ENCODE measurements around the gene LSM14A.

LSM14A gene

DNA sequence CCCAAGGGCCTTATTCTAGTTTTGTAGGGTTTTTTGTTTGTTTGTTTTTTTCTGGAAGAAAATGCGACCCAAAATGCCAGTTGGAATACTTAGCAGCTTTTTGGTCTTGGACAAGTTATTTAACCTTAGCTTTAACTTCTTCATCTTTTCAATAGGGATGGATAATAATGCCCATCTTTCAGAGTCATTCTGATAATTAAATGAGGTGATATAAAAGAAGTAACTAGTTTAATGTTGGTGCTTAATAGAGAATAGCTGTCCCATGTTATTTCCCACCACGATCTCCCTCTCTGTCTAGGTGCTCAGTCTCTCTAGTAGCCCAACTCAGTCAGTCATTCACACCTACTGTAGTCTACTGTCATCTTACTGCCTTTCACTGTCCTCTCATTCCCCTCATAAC, 8.0 kb downstream of the LSM14A start:
- Histone ChIP-seq H3K4me3 (ENCODE audit: low read depth, low read length) (no peak overlapping the region), H3K9me3 (ENCODE audit: control insufficient read depth, insufficient read depth, low read length) (no peaks in the 10 kb centered on the region), H3K27ac (ENCODE audit: low read depth, low read length) (no peak overlapping the region), H3K4me1 (ENCODE audit: control insufficient read depth, insufficient read depth, low read length) (peaks cover 27% of the 10 kb centered on the region), H3K9ac (ENCODE audit: low read depth, low read length) (no peak overlapping the region), H3K27me3 (ENCODE audit: control insufficient read depth, insufficient read depth, low read length) (no peaks in the 10 kb centered on the region), H3K36me3 (ENCODE audit: control insufficient read depth, insufficient read depth, low read length) (peaks cover 23% of the 10 kb centered on the region)

DNA sequence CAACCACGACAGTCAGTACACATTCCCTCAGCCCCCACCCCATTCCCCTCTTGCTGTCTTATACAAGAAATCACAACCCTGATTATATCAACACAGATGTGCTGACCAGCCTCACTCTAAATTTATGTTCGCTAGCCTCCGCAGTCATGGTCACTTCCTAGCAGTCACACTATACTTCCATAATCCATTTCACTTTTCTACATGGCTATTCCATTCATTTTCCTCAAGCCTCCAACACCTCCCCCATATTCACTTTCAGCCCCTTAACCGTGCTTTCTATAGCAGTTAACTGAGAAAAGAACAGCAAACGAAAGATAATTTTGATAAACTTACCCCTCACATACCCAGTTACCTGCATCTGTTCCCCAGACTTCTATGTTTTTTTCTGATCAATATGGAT, 8.4 kb downstream of the LSM14A start:
- H3K9ac ChIP-seq (ENCODE audit: low read depth, low read length) = no peak overlapping the region
- H3K9me3 ChIP-seq (ENCODE audit: control insufficient read depth, insufficient read depth, low read length) = no peaks in the 10 kb centered on the region
- H3K27me3 ChIP-seq (ENCODE audit: control insufficient read depth, insufficient read depth, low read length) = no peaks in the 10 kb centered on the region
- no peak overlapping the region for H3K27ac ChIP-seq (ENCODE audit: low read depth, low read length)
- peaks cover 20% of the 10 kb centered on the region for H3K36me3 ChIP-seq (ENCODE audit: control insufficient read depth, insufficient read depth, low read length)
- H3K4me1 ChIP-seq (ENCODE audit: control insufficient read depth, insufficient read depth, low read length) = peaks cover 30% of the 10 kb centered on the region
- no peak overlapping the region for H3K4me3 ChIP-seq (ENCODE audit: low read depth, low read length)

DNA sequence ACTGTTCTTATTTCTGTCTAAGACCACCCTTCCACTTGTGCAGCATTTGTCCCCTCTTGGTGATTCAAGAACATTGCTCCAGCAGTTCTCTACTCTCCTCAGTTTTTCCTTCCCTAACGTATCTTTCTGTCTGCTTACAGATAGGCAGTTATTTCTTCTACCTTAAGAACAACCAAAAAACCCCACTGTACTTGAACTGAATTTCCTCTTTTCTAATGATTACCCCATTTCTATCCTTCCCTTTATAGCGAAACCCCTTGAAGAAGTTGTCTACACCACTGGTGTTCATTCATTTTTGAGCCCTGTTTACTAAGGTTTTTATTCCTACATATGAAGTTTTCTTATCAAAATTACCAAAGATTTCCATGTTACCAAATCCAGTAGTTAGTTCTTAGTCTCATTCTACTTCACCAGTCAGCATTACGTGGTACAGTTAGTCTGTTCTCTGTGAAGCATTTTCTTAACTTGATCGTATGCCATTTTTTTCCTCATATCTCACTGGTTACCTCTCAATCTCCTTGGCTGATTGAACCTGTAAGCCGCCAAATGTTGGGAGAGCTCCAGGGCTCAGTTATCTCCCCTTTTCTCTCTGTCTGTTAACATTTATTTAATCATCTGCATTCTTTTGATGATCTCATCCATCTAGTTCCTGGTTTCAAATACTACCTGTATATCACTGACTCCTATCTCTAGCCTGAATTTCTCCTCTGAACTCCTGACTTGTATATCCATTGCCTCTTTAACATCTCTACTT, 9.0 kb downstream of the LSM14A start:
- Histone ChIP-seq H3K27me3 (ENCODE audit: control insufficient read depth, insufficient read depth, low read length) (no peaks in the 10 kb centered on the region), H3K27ac (ENCODE audit: low read depth, low read length) (no peak overlapping the region), H3K36me3 (ENCODE audit: control insufficient read depth, insufficient read depth, low read length) (peaks cover 20% of the 10 kb centered on the region), H3K9ac (ENCODE audit: low read depth, low read length) (no peak overlapping the region), H3K9me3 (ENCODE audit: control insufficient read depth, insufficient read depth, low read length) (no peaks in the 10 kb centered on the region), H3K4me3 (ENCODE audit: low read depth, low read length) (no peak overlapping the region), H3K4me1 (ENCODE audit: control insufficient read depth, insufficient read depth, low read length) (peaks cover 29% of the 10 kb centered on the region)

- Histone ChIP-seq H3K36me3 (ENCODE audit: control insufficient read depth, insufficient read depth, low read length) (peaks cover 13% of the 10 kb centered on the region), H3K27me3 (ENCODE audit: control insufficient read depth, insufficient read depth, low read length) (no peaks in the 10 kb centered on the region), H3K4me1 (ENCODE audit: control insufficient read depth, insufficient read depth, low read length) (peaks cover 23% of the 10 kb centered on the region), H3K9me3 (ENCODE audit: control insufficient read depth, insufficient read depth, low read length) (no peaks in the 10 kb centered on the region), H3K27ac (ENCODE audit: low read depth, low read length) (no peak overlapping the region), H3K4me3 (ENCODE audit: low read depth, low read length) (no peak overlapping the region), H3K9ac (ENCODE audit: low read depth, low read length) (no peak overlapping the region)
Measured at GRCh38 chr19:34182125-34182524, 9.8 kb downstream of the LSM14A start.

DNA sequence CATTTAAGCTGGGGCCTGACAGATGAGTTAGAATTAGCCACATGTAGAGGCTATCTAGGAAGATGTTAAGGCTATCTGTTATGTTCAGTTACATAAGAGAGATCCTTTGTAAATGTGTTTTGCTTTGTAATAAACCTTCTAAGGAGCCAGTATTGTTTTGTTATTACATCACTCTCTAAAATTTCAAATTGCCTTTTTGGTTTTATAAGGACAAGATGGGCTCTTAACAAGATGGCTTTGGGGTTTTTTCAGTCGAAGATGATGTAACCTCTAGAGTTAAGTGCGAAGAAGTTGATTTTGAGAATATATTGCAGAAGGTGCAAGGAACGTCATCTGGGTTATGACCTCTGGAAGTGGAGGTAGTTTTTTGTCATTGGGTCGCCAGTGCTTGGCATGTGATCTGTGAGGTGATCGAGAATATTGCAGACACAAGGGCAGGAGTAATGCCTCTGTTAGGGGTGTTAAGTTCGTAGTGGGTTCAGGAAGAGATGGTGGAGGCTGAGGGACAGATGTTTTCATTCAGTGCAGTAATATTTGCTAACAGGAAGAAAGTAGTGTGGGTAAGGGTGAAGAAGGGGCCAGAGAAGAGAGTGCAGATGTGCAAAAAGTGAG, 12.7 kb downstream of the LSM14A start:
- H3K36me3 ChIP-seq (ENCODE audit: control insufficient read depth, insufficient read depth, low read length) = no peaks in the 10 kb centered on the region
- peaks cover 24% of the 10 kb centered on the region for H3K4me1 ChIP-seq (ENCODE audit: control insufficient read depth, insufficient read depth, low read length)
- no peaks in the 10 kb centered on the region for H3K9me3 ChIP-seq (ENCODE audit: control insufficient read depth, insufficient read depth, low read length)
- no peaks in the 10 kb centered on the region for H3K27me3 ChIP-seq (ENCODE audit: control insufficient read depth, insufficient read depth, low read length)
- H3K27ac ChIP-seq (ENCODE audit: low read depth, low read length) = no peak overlapping the region
- no peak overlapping the region for H3K4me3 ChIP-seq (ENCODE audit: low read depth, low read length)
- H3K9ac ChIP-seq (ENCODE audit: low read depth, low read length) = no peak overlapping the region

- Histone ChIP-seq H3K9ac (ENCODE audit: low read depth, low read length) (no peak overlapping the region), H3K27ac (ENCODE audit: low read depth, low read length) (no peak overlapping the region), H3K4me1 (ENCODE audit: control insufficient read depth, insufficient read depth, low read length) (peaks cover 31% of the 10 kb centered on the region), H3K27me3 (ENCODE audit: control insufficient read depth, insufficient read depth, low read length) (no peaks in the 10 kb centered on the region), H3K9me3 (ENCODE audit: control insufficient read depth, insufficient read depth, low read length) (no peaks in the 10 kb centered on the region), H3K4me3 (ENCODE audit: low read depth, low read length) (no peak overlapping the region), H3K36me3 (ENCODE audit: control insufficient read depth, insufficient read depth, low read length) (no peaks in the 10 kb centered on the region)
Measured at GRCh38 chr19:34186205-34186604, 13.9 kb downstream of the LSM14A start.

- Histone ChIP-seq H3K27me3 (ENCODE audit: control insufficient read depth, insufficient read depth, low read length) (no peaks in the 10 kb centered on the region), H3K9ac (ENCODE audit: low read depth, low read length) (no peak overlapping the region), H3K9me3 (ENCODE audit: control insufficient read depth, insufficient read depth, low read length) (no peaks in the 10 kb centered on the region), H3K4me1 (ENCODE audit: control insufficient read depth, insufficient read depth, low read length) (peaks cover 31% of the 10 kb centered on the region), H3K27ac (ENCODE audit: low read depth, low read length) (no peak overlapping the region), H3K4me3 (ENCODE audit: low read depth, low read length) (no peak overlapping the region), H3K36me3 (ENCODE audit: control insufficient read depth, insufficient read depth, low read length) (no peaks in the 10 kb centered on the region)
Measured at GRCh38 chr19:34187011-34187410, 14.7 kb downstream of the LSM14A start.

GRCh38 chr19:34188408-34188807, 16.1 kb downstream of the LSM14A start:
- Histone ChIP-seq H3K9me3 (ENCODE audit: control insufficient read depth, insufficient read depth, low read length) (no peaks in the 10 kb centered on the region), H3K4me1 (ENCODE audit: control insufficient read depth, insufficient read depth, low read length) (peaks cover 32% of the 10 kb centered on the region), H3K27me3 (ENCODE audit: control insufficient read depth, insufficient read depth, low read length) (no peaks in the 10 kb centered on the region), H3K36me3 (ENCODE audit: control insufficient read depth, insufficient read depth, low read length) (peaks cover 1% of the 10 kb centered on the region; the same call in 1 of the 2 replicates), H3K27ac (ENCODE audit: low read depth, low read length) (no peak overlapping the region), H3K4me3 (ENCODE audit: low read depth, low read length) (no peak overlapping the region), H3K9ac (ENCODE audit: low read depth, low read length) (no peak overlapping the region)

GRCh38 chr19:34189199-34189916, 17.1 kb downstream of the LSM14A start:
- H3K36me3 ChIP-seq (ENCODE audit: control insufficient read depth, insufficient read depth, low read length) = peaks cover 11% of the 10 kb centered on the region
- peaks cover 32% of the 10 kb centered on the region for H3K4me1 ChIP-seq (ENCODE audit: control insufficient read depth, insufficient read depth, low read length)
- H3K27ac ChIP-seq (ENCODE audit: low read depth, low read length) = no peak overlapping the region
- no peaks in the 10 kb centered on the region for H3K9me3 ChIP-seq (ENCODE audit: control insufficient read depth, insufficient read depth, low read length)
- H3K27me3 ChIP-seq (ENCODE audit: control insufficient read depth, insufficient read depth, low read length) = no peaks in the 10 kb centered on the region
- no peak overlapping the region for H3K4me3 ChIP-seq (ENCODE audit: low read depth, low read length)
- no peak overlapping the region for H3K9ac ChIP-seq (ENCODE audit: low read depth, low read length)

DNA sequence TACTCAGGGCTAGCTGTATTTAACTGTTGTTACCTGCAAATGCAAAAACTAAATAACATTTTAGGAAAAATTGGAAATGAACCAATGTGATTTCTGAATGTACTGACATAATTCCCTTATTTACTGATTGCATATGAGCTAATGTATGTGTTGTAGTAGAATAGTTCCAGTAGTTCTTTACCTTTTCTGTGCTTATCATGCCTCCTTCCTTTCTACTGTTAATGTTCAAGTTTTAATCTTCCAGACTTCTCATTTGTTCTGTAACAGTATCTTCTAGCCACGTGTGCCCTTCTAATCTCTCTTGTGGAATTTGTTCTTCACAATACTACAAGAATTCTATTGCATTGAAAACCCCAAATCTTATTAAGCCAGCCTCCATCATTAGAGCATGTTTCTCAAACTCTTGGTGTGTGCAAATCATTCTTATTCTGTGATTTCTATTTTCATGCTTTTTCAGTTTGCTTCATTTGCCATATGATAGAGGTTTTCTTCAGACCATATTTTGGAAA, 17.7 kb downstream of the LSM14A start:
- Histone ChIP-seq H3K9me3 (ENCODE audit: control insufficient read depth, insufficient read depth, low read length) (no peaks in the 10 kb centered on the region), H3K4me1 (ENCODE audit: control insufficient read depth, insufficient read depth, low read length) (peaks cover 32% of the 10 kb centered on the region), H3K36me3 (ENCODE audit: control insufficient read depth, insufficient read depth, low read length) (peaks cover 17% of the 10 kb centered on the region), H3K27me3 (ENCODE audit: control insufficient read depth, insufficient read depth, low read length) (no peaks in the 10 kb centered on the region), H3K4me3 (ENCODE audit: low read depth, low read length) (no peak overlapping the region), H3K9ac (ENCODE audit: low read depth, low read length) (no peak overlapping the region), H3K27ac (ENCODE audit: low read depth, low read length) (no peak overlapping the region)

All from HUES48 (cell line).